ENCODE results near the gene TOP1. TPM values are rescaled to one million over a fixed set of nuclear protein-coding genes. Genes with fewer than 3 reads are reported as not detected.
A peak's percentile ranks its signal among the peaks of the same experiment; 100 is the strongest.

TOP1 gene
- total RNA-seq, 2 experiments from 2014 or later = 37.6 to 41.7 TPM

DNA sequence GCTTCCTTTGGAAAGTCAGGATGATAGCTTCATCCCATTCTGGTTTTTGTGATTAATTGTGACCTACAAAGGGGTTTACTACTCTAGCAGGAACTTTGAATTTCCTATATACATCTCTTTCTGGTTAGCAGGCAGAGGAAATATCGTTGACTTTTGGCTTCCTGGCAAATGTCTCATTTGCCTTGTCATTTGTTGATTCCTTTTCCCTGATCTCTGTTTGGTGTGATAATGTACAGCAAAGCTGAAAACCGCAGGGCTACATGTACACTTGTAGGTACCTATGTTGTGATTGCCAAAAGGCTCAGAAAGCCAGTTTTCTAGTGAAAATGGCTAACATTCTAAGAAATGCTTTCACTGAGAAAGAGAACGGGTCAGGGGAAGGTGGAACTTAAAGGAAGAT, 44.3 kb downstream of the TOP1 start:
- ChIA-PET POLR2A (interaction anchor here (0.6 to 1.0 kb wide), 2 partner anchors 9 to 11 kb away, joined by 3 read pairs; no protein-coding TSS in a partner anchor), CTCF (interaction anchor here (1.1 to 1.8 kb wide), 3 partner anchors 24 to 110 kb away, joined by 3 to 5 read pairs (median 3); no protein-coding TSS in a partner anchor)
- no peaks in the 10 kb centered on the region for H3K9me3 Mint-ChIP-seq
- H3K4me3 ChIP-seq (ENCODE audit: low read length) = no peak overlapping the region
- H3K27ac Mint-ChIP-seq = peak overlapping the region; percentile 5
- H3K27me3 ChIP-seq (ENCODE audit: control insufficient read depth in 1 of 2, insufficient read depth in 2 of 2, low read length in 2 of 2) = no peaks in the 10 kb centered on the region
- H3K36me3 Mint-ChIP-seq (ENCODE audit: low read depth) = peaks cover 39% of the 10 kb centered on the region
- intact Hi-C loops (cut with DNase I, micrococcal nuclease) = no loop called here
- H3K4me1 ChIP-seq (ENCODE audit: insufficient read depth, low read length) = peaks cover 16% of the 10 kb centered on the region
- no peaks in the 10 kb centered on the region for H3K9me3 ChIP-seq (ENCODE audit: control insufficient read depth in 1 of 2, insufficient read depth in 1 of 2, low read length in 2 of 2)
- ATAC-seq (ENCODE audit: poor library complexity) (no peak), DNase-seq (no peak)
- H3K4me1 Mint-ChIP-seq (ENCODE audit: low read depth) = peaks cover 88% of the 10 kb centered on the region
- TF ChIP-seq, protein P1, sequence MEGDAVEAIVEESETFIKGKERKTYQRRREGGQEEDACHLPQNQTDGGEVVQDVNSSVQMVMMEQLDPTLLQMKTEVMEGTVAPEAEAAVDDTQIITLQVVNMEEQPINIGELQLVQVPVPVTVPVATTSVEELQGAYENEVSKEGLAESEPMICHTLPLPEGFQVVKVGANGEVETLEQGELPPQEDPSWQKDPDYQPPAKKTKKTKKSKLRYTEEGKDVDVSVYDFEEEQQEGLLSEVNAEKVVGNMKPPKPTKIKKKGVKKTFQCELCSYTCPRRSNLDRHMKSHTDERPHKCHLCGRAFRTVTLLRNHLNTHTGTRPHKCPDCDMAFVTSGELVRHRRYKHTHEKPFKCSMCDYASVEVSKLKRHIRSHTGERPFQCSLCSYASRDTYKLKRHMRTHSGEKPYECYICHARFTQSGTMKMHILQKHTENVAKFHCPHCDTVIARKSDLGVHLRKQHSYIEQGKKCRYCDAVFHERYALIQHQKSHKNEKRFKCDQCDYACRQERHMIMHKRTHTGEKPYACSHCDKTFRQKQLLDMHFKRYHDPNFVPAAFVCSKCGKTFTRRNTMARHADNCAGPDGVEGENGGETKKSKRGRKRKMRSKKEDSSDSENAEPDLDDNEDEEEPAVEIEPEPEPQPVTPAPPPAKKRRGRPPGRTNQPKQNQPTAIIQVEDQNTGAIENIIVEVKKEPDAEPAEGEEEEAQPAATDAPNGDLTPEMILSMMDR (IDR thresholded peaks at IDR 0.05) = no peak
- no peak overlapping the region for H3K27ac ChIP-seq (ENCODE audit: low read depth in 1 of 2, low read length in 2 of 2)
- H3K4me3 Mint-ChIP-seq = peak overlapping the region; percentile 9
- H3K27me3 Mint-ChIP-seq = no peaks in the 10 kb centered on the region
- peaks cover 33% of the 10 kb centered on the region for H3K36me3 ChIP-seq (ENCODE audit: insufficient read depth, low read length)

DNA sequence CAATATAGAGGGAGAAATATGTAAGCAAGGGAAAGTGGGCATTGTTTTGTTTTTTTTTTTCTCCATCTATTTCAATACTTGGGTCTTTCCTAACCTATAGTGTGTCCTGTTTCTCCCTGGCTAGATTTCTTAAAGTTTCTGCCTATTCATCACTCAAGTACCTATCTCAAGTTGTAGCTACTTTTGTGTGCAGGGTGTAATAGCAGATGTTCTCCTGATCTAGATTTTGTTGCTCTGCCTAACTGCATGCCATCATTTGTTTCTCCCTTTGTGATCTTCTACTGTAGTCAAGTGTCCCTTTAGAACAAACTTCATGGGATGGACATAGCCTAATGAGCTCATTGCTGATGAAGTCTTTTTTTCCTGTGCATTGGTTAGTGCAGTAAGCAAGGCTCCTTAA, 45.8 kb downstream of the TOP1 start:
- H3K9me3 Mint-ChIP-seq = no peaks in the 10 kb centered on the region
- no peaks in the 10 kb centered on the region for H3K27me3 Mint-ChIP-seq
- Histone ChIP-seq H3K4me3 (ENCODE audit: low read length) (no peak overlapping the region), H3K27ac (ENCODE audit: low read depth in 1 of 2, low read length in 2 of 2) (no peak overlapping the region), H3K9me3 (ENCODE audit: control insufficient read depth in 1 of 2, insufficient read depth in 1 of 2, low read length in 2 of 2) (no peaks in the 10 kb centered on the region), H3K4me1 (ENCODE audit: insufficient read depth, low read length) (peaks cover 16% of the 10 kb centered on the region), H3K36me3 (ENCODE audit: insufficient read depth, low read length) (peaks cover 28% of the 10 kb centered on the region), H3K27me3 (ENCODE audit: control insufficient read depth in 1 of 2, insufficient read depth in 2 of 2, low read length in 2 of 2) (no peaks in the 10 kb centered on the region)
- ChIA-PET CTCF (interaction anchor here (1.6 to 1.7 kb wide), 2 partner anchors 21 to 84 kb away, joined by 4 to 5 read pairs; no protein-coding TSS in a partner anchor), POLR2A (interaction anchor here (0.6 kb wide), 1 partner anchor 292 kb away, joined by 3 read pairs; no protein-coding TSS in a partner anchor)
- no peak for ATAC-seq (ENCODE audit: poor library complexity)
- intact Hi-C loops (cut with DNase I, micrococcal nuclease) = no loop called here
- peaks cover 48% of the 10 kb centered on the region for H3K36me3 Mint-ChIP-seq (ENCODE audit: low read depth)
- TF ChIP-seq, protein P1 (IDR thresholded peaks at IDR 0.05) = no peak
- DNase-seq = no peak
- no peak overlapping the region for H3K4me3 Mint-ChIP-seq
- H3K4me1 Mint-ChIP-seq (ENCODE audit: low read depth) = peaks cover 91% of the 10 kb centered on the region
- no peak overlapping the region for H3K27ac Mint-ChIP-seq

DNA sequence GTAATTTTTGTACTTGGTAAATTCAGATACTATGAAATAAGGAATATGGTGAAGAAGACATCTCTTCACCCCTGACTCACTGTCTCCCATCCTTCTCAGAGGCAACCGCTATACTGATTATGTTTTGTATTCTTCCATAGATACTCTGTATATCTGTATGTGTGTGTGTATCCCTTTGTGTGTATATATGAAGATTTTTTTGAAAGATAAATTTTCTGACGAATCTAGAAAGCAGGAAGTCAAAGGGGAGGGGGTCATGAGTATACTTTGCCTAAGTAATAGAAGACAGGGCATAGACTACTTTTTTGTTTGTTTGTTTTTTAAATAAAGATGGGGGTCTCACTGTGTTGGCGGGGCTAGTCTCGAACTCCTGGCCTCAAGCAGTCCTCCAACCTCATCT, 48.2 kb downstream of the TOP1 start:
- Mint-ChIP-seq H3K4me3 (no peak overlapping the region), H3K4me1 (ENCODE audit: low read depth) (peaks cover 82% of the 10 kb centered on the region), H3K27me3 (no peaks in the 10 kb centered on the region), H3K9me3 (no peaks in the 10 kb centered on the region), H3K27ac (peak overlapping the region; percentile 42), H3K36me3 (ENCODE audit: low read depth) (peaks cover 55% of the 10 kb centered on the region)
- ChIA-PET POLR2A (interaction anchor here (1.5 to 1.8 kb wide), 2 partner anchors 44 to 86 kb away, joined by 3 to 5 read pairs; no protein-coding TSS in a partner anchor), CTCF (no interaction called here)
- no peak overlapping the region for H3K4me3 ChIP-seq (ENCODE audit: low read length)
- no peaks in the 10 kb centered on the region for H3K27me3 ChIP-seq (ENCODE audit: control insufficient read depth in 1 of 2, insufficient read depth in 2 of 2, low read length in 2 of 2)
- TF ChIP-seq, protein P1 (IDR thresholded peaks at IDR 0.05) = no peak
- H3K9me3 ChIP-seq (ENCODE audit: control insufficient read depth in 1 of 2, insufficient read depth in 1 of 2, low read length in 2 of 2) = no peaks in the 10 kb centered on the region
- H3K4me1 ChIP-seq (ENCODE audit: insufficient read depth, low read length) = peaks cover 16% of the 10 kb centered on the region
- no peak overlapping the region for H3K27ac ChIP-seq (ENCODE audit: low read depth in 1 of 2, low read length in 2 of 2)
- DNase-seq (peak in 1 of 14 experiments; percentile 21), ATAC-seq (ENCODE audit: poor library complexity) (peak; percentile 63)
- peaks cover 52% of the 10 kb centered on the region for H3K36me3 ChIP-seq (ENCODE audit: insufficient read depth, low read length)
- intact Hi-C loops (cut with DNase I, micrococcal nuclease) = loop anchor here (5.0 kb wide), 2 partner anchors 34 to 84 kb away; no protein-coding TSS in a partner anchor
